Activated gamma-delta T cell treated with anti-CD3 and anti-CD28 coated beads, Interleukin-2, amount 50 U/mL, for 16 hours (primary cell): Measurements from ENCODE around the gene TUBGCP3.

Experiments used
- DNase-seq: peaks from one replicate; pipeline ENCODE4 v3.0.0-alpha.2; 2020; ENCODE audit warnings: low read depth

The TUBGCP3 gene

DNA sequence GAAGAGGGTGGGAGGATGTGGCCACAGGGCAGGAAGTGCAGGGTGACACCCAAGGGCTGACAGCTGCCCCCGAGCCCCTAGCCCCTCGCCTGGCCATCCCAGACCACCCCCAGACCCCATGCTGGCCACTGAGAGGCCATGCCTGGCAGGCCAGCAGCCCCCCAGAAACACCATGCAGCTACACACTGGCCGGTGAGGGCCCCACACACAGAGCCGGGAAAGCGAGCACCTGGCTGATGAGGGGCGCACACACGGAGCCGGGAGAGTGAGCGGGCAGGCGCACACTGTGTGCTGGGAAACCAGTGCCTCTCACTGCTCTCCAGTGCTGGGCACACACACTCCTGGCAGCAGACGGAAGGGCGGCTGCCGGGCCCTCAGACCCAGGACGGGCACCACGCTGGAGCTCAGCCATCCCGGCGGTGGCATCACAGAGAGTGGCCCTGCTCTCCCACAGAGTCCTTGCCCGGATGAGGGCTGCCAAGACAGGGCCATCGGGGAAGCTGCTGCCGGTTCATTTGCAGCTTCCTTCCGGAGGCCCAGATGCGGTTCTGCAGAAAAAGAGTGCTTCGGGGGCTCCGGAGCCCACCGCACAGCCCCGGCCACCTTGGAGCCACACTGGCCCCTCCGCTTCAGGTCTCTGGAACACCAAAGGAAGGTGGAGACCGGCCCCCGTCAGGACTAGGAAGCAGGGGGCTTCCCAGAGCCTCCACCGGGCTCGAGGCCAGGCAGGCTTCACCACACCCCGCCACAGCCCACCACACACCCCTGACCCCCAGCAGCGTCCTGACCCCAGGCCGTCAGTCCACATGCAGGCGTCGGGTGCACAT, 135.4 kb downstream of the TUBGCP3 start:
- DNase-seq: no peak

DNA sequence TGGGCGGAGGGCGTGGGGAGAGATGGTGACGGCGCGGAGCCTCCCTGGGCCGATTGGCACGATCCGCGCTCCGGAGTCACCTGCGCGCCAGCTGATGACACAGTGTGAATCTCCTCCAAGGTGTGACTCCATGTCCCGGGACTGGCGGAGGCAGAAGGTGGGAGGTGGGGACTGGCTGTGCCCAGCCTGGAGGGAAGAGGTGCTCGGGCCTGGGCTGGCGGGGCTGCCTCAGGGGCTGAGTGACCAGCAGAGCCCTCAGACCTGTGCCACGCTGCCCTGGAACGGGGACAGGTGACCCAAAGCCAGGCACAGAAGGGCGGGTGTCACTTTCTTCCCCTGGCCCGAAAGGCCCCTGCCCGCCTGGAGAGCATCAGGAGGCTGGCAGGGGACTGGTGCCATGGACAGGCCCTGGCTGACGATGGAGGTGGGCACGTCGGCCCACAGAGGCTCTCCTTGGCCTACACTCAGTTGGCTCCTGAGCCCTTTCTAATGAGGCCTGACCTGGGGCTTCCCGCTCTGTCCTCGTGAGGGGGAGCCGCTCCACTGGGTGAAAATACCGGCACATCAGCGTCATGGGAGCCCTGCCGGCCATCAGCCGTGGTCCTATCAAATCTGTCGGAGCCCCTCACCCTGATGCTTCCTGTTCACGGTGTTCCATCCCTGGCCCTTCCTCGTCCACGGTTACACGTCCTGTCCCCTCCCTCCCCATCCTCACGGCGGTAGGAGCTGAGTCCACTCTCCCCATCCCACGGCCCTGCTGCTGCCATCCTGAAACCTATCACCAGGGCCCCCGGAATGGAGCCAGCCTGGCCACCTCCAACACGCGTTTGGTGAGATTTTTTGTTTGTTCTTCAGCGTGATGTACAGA, 136.2 kb downstream of the TUBGCP3 start:
- no peak for DNase-seq

GRCh38 chr13:112450904-112451240, 137.1 kb downstream of the TUBGCP3 start:
- DNase-seq: no peak

DNA sequence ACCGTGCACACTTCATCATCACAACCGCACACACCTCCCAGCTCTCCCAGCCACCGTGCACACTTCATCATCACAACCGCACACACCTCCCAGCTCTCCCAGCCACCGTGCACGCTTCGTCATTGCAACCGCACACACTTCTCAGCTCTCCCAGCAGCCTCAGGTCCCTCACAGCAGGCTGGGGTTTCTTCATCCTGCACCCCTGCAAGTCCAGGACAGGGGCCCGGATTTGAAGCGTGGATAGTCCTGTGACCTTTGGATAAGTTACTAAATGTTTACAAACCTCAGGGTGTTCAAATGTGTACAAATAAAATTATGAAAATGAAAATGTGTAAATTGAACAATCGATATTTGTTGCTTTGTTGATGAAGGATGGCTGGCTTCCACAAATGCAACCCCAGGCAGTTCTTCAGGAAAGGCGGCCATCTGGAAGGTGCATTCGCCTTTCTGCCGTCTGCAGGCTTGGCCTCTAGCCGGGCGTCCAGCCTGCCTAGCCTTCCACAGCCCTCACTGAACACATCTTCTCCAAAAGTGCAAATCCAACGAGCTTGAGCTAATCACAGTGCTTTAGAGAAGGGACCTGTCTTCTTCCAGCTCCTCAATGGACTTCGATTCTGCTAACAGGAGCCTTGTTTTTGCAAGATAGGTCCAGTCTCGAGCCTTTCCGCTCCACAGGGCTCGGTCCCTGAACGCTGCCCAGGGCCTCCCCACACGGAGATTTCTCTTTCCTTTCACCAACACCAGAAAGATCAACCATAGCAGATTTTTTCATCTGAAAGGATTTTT, 137.6 kb downstream of the TUBGCP3 start:
- DNase-seq: no peak

DNA sequence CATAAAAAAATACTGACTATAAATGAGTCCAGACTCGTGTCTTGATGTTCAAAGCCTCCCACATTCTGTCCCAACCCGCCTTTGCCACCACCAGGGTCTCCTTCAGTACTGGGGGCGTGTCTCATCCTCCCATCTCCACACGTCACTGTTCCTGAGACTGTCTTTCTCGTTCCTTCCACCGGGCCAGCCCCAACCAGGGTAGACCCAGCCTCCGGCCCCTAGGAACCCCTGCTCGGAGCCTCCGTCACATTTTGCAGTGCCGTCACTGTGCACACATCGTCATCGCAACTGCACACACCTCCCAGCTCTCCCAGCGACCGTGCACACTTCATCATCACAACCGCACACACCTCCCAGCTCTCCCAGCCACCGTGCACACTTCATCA, 138.4 kb downstream of the TUBGCP3 start:
- DNase-seq: no peak

- DNase-seq: no peak
Measured at GRCh38 chr13:112448621-112449544, 139.1 kb downstream of the TUBGCP3 start.

- DNase-seq: no peak
Measured at GRCh38 chr13:112447761-112448603, 140.0 kb downstream of the TUBGCP3 start.

DNA sequence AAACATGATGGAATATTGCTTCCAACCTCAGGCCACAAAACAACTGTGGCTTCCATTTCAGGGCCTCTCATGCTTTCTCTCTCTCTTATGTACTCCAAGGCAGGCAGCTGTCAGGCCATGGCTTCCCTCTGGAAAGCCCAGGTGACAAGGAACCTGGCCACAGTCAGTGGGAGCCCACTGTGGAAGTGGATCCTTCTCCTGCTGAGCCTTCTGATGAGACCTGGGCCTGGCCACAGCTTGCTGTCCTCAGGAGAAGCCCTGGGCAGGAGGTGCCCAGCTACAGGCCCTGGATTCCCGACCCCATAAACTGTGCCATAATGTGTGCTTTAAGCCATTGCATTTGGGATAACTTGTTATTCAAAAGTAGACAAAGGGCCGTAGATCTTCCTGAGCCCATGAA, 140.6 kb downstream of the TUBGCP3 start:
- DNase-seq: no peak

DNA sequence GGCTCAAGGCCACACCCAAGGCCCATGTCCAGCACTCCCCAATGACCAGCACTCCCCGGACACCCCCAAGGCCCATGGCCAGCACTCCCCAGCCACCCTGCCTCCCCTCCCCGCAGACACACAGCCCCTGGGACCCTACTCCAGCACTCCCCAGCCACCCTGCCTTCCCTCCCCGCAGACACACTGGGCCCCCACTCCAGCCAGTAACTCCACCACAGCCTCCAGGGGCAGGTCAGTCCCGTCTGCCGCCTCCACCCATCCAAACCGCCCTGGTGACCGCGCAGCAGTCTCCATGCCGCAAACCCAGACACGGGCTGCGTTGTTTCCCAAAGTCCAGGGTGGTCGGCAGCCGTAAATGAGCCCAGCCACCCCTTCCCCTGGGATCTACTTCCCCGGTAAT, 141.1 kb downstream of the TUBGCP3 start:
- DNase-seq: no peak

GRCh38 chr13:112446347-112446861, 141.5 kb downstream of the TUBGCP3 start:
- DNase-seq: no peak

DNA sequence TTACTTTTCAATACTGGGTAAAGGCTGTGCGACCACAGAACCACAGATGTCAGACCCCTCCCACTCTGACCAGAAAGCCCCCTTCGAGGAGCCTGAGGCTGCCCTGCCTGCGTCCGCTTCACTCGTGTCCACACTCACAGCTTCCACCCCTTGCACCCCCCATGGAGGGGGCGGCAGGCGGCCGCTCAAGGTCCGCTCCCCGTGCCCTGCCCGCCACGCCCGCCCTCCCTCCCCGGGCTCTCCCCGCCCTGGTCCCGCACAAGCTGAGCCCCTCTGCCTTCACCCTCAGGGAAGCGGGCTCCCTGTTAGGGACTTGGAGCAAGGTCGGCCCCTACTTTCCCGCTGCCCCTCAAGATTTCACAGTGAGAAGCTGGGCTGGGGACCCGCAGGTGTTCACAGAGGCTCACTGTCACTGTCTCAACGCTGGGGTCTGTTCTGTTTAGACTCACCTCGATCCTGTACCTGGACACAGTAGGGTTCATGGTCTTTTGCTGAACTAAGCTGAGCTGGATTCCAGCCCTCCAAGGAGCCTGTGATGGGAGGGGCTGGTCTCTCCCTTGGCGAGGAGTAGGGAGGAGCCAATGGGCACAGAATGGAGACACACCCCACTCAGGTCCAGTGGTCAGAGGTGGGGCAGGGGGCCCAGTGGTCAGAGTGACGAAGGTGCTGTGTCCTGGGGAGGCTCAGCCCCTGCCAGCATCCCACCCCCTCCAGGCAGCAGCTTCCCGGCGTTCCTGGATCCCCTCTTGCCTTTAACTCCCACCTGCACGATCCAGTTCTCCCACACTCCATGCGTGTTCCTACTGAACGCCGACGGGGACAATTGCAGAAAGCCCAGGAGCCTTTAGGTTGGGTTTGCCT, 142.3 kb downstream of the TUBGCP3 start:
- DNase-seq: no peak

- DNase-seq: no peak
Measured at GRCh38 chr13:112444416-112445399, 143.2 kb downstream of the TUBGCP3 start.

DNA sequence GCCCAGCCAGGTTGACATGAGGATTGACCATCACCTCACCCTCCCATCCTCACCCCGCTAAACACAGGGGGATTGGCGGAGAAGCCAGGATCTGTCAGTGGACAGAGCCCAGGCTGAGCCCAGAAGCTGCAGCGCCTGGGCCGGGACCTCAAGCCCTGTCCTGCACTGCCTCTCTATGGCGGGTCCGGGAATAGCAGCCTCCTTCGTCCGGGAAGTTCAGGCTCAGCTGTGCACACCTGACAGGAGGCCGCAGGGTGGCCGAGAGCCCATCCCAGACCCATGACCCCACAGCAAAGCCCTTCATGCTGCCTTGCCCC, 144.0 kb downstream of the TUBGCP3 start:
- no peak for DNase-seq

DNA sequence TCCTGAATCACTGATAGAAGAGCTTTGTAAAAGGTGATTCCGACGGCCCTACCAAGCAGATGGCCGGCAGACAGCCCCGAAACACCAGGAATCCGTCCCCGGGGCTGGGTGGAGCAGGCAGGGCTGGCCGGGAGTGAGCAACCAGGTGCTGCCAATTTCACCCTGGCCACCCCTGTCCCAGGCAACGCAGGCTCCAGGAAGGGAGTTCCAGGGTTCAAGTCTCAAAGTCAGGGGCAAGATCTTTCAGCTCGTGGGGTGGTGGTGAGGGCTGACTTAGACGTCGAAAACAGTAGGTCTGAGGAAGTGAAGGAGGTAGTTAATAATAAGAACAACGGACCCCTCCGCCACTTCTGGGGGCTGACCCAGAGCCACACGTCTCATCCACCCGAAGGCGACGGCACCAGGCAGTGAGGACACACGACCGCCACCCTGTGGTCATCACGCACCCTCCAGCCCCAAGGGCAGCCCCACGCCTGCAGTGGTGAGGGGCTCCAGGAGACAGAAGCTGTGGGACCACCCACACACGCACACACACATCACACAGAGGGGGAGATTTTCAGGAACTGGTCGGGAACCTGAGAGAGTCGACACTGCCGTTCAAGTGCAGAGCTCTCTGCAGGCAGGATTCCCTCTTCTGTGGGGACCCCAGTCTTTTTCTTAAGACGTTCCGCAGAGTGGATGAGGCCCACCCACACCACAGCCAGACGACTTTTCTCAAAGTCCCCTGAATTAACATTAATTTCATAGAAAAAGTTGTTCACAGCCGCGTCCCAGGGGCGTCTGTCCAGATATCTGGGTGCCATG, 144.6 kb downstream of the TUBGCP3 start:
- no peak for DNase-seq

DNA sequence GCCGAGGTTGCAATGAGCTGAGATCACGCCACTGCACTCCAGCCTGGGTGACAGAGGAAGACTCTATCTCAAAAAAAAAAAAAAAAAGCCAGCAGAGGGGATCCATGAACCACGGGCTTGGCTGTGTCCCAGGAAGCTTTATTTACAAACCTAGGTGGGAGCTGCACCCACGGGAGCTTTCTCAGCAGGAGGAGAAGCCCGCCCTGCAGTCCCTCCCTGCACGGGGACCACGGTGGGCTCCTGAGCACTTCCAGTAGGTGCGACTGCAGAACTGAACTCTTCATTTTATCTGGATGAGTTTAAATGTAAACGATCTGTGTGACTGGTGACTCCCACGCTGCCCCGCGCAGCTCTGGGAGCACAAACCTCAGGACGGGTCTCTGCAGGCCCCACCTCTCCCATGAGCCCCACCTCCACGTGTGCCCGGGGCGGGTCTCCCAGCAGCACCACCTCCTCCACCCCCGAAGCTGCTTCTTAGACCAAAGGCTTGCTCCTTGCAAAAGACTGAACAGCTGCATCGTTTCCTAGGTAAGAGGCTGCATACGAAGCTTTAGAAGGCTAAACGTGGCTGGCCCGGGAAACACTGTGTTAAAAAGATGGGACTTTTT, 145.4 kb downstream of the TUBGCP3 start:
- DNase-seq: no peak

GRCh38 chr13:112441779-112442310, 146.1 kb downstream of the TUBGCP3 start:
- no peak for DNase-seq

- no peak for DNase-seq
Measured at GRCh38 chr13:112441226-112441625, 146.7 kb downstream of the TUBGCP3 start.
